A673 (cell line): ENCODE measurements around the gene ZCCHC3.

Source experiments
- EZH2 ChIP-seq: fragments of 200-600 bp; sonication (generic); IDR thresholded peaks from 2 replicates; pipeline ENCODE4 v1.6.1; 2017; ENCODE audit warnings: borderline replicate concordance, low read depth, mild to moderate bottlenecking, mixed read lengths, antibody characterized with exemption, low read length; ENCODE audit not compliant: poor library complexity, severe bottlenecking
- TF ChIP-seq, protein P1 (sequence below): fragments of 300-800, 200-600 bp; sonication (generic); conservative IDR thresholded peaks from 2 replicates; pipeline ENCODE4 v1.5.1; 2017; ENCODE audit warnings: low read depth, mild to moderate bottlenecking, antibody characterized with exemption, low read length, moderate library complexity, mixed read lengths

DNA sequence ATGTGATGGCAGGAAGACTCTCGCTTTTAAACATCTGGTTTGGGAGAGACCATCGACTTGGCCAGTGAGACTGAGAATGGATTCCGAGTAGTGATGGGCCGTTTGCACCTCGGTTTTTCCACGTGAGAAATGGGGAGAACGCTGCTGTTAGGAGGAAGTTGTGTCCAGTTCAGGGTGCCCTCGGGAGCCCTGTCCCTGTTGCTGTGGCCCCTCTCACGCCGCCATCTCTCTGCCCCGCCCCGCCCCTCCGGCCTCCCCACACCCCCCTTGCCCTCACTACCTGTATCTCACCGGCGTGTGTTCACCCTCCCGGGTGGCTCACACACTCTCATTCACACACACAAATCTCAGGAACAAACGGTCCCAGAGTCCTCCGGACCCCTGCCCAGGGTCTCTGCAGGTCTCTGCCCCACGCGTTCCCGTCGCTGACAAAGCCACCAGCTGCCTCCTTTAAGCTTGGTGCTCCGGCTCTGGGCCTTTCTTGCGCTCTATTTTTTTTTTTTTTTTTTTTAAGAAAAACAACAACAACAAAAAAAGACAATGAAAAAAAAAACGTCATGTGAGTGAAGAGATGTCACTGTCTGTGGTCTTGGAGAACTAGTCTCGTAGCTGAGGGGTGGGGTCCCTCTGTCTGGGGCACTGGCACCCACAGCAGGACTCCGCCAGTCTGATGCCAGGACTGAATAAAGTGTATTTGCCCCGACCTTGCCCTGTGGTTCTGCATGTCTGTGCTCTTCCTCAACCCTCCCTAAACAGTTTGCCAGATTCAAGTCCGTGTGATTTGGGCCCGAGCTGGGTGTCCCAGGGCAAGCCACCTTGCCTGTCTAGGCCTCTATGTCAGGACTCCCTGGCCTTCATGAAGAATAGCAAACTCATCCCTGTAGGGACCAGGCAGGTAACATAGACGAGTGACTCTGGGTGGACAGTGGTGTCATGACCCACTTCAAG is 30.9 kb downstream of the ZCCHC3 start:
- TF ChIP-seq, protein P1, sequence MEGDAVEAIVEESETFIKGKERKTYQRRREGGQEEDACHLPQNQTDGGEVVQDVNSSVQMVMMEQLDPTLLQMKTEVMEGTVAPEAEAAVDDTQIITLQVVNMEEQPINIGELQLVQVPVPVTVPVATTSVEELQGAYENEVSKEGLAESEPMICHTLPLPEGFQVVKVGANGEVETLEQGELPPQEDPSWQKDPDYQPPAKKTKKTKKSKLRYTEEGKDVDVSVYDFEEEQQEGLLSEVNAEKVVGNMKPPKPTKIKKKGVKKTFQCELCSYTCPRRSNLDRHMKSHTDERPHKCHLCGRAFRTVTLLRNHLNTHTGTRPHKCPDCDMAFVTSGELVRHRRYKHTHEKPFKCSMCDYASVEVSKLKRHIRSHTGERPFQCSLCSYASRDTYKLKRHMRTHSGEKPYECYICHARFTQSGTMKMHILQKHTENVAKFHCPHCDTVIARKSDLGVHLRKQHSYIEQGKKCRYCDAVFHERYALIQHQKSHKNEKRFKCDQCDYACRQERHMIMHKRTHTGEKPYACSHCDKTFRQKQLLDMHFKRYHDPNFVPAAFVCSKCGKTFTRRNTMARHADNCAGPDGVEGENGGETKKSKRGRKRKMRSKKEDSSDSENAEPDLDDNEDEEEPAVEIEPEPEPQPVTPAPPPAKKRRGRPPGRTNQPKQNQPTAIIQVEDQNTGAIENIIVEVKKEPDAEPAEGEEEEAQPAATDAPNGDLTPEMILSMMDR, result no peak
- TF ChIP-seq EZH2, result no peak
